Neural progenitor cell (in vitro differentiated cells): ENCODE measurements around the gene NHEJ1.

Experiments used
- CTCF ChIP-seq: fragments of 200-600 bp; sonication (generic); IDR thresholded peaks from 2 replicates; pipeline ENCODE4 v1.5.1; 2017; ENCODE audit warnings: antibody characterized with exemption, mild to moderate bottlenecking
- EZH2 ChIP-seq: fragments of 200-600 bp; sonication (generic); IDR thresholded peaks from 2 replicates; pipeline ENCODE4 v1.6.1; 2017; ENCODE audit warnings: antibody characterized with exemption, mild to moderate bottlenecking, moderate library complexity

GRCh38 chr2:219084791-219085190 lies 75.8 kb downstream of the NHEJ1 start:
- TF ChIP-seq CTCF (no peak), EZH2 (no peak)
